HPDE6-E6E7 (cell line): ENCODE measurements around the gene FAM124A.

Experiments
- DNase-seq: peaks from one replicate; pipeline ENCODE4 v3.0.0; 2011; ENCODE audit warnings: missing footprints; ENCODE audit errors: extremely low spot score

FAM124A gene

DNA sequence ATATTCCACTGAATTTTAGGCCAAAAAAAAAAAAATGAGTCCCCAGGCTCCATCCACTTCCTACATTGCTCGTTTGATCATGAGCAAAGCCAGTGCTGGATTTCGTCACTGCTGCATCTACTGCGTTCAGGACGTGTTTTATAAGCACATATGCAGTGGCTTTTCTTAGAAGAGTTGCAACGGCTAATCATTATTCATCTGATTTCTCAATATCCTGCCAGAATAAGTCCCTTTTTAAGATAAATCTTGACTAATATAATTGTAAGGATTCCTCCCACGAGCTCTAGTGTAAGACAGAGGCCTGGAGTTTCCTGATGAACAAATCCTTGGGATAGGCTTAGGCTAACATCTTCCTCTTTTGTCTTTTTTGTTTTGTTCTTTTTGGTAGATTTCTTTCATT is 19.5 kb downstream of the FAM124A start:
- no peak for DNase-seq

DNA sequence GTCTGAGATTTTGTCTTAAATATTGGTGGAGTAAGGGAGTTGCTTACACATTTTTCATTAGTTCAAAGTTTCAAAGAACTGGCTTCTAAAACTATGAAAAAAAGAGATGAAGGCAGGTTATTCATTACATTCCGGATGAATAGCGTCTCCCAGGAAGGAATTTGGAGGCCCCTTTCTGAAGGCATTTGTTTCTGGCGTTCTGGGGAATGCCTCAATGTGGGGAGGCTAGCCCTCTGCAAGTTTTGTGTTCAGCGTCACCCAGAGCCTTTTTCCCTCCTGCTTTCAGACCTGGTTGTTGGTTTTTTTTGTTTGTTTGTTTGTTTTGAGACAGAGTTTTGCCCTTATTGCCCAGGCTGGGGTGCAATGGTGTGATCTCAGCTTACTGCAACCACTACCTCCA is 21.0 kb downstream of the FAM124A start:
- no peak for DNase-seq

DNA sequence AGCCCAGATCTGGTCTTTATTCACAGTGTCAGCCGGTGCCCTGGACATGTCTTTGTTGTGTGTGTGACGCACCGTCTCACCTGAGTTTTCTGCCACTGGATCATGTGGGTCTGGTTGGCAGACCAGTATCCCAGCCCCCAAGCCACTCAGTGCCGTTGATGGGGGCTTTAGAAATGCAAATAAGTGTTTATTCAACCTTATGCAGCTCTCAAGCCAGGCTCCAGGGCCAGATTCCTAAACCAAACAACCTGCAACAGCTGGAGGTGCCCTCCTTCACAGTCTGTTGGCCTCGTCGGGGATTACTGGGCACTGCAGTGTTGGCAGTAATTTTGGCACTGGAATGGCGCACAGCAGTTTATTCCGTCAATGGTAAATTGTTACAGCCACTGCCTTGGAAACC is 21.6 kb downstream of the FAM124A start:
- no peak for DNase-seq

DNA sequence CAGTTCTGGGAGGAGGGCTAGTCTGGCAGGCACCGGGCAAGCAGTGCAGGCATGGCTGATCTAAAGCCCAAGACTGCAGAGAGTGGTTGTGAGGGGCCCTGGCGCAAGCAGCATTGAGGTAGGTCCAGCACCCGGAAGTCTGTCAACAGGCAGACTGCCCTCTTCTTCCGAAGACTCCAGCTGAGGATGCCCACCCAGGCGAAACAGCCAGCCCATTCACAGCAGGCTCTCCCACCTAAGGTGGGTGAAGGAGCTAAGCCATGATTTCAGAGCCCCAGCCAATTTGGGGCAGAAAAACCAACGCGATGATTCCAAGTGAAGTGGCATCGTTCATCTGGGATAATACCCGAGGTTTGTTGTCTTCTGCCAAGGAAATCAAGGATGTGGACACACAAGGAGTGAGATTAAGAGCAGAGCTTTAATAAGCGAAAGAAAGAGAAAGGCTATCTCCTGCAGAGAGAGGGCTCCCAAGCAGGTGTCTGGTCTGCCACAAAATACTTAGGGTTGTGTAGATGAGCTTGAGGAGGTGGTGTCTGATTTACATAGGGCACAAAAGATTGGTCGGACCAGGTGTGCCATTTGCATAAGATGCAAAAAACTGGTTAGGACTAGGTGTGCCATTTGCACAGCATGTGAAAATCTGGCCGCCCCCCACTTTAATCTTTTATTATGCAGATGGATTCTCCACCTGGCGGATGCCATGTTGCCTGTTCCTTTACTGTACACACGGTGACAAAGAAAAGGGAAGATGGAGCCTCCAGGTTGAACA is 22.6 kb downstream of the FAM124A start:
- no peak for DNase-seq

- DNase-seq, result no peak
Measured at GRCh38 chr13:51245583-51245982, 23.4 kb downstream of the FAM124A start.

- no peak for DNase-seq
Measured at GRCh38 chr13:51246025-51246417, 23.8 kb downstream of the FAM124A start.

DNA sequence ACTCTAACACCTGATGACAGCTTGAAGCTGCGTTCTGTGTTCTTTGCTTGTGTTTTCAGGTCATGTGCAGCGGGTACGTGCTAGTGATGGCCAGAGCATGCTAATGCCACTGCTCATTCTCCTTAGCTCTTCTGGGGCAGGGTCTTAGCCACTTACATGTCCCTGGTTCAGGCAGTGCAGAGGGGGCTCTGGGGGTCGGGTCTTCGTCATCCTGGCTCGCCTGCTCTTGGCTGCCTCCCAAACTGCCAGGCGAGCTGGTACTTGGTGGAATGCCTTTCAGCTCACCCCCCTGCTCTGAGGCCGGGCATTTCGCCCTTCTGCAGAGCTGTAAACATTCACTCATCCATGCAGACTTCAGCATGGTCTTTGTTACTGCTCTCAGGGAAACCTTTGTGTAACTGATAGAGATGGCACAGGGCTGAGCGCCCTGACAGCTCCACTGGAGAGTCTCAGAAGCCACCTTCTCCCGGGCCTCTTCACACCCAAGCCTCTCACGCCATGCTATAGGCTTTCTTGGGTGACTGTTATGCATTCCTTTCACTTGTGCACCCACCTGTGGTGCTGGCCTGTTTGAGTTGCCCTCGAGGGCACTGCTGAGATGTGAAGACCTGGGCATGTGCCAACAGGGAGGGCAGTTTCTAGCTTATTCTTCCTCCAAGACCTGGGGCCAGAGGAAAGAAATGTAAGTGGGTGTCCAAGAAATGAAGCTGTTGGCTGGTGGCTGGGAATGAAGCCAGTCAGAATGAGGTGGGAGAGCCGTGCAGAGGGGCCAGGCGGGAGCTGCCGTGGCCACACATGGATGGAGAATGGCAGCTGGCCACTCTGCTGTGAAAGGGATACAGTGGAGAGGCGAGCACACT is 24.4 kb downstream of the FAM124A start:
- DNase-seq, result no peak

- no peak for DNase-seq
Measured at GRCh38 chr13:51249255-51249654, 27.1 kb downstream of the FAM124A start.

GRCh38 chr13:51249770-51250741 is 27.9 kb downstream of the FAM124A start:
- no peak for DNase-seq

- DNase-seq, result no peak
Measured at GRCh38 chr13:51251480-51251879, 29.3 kb downstream of the FAM124A start.

DNA sequence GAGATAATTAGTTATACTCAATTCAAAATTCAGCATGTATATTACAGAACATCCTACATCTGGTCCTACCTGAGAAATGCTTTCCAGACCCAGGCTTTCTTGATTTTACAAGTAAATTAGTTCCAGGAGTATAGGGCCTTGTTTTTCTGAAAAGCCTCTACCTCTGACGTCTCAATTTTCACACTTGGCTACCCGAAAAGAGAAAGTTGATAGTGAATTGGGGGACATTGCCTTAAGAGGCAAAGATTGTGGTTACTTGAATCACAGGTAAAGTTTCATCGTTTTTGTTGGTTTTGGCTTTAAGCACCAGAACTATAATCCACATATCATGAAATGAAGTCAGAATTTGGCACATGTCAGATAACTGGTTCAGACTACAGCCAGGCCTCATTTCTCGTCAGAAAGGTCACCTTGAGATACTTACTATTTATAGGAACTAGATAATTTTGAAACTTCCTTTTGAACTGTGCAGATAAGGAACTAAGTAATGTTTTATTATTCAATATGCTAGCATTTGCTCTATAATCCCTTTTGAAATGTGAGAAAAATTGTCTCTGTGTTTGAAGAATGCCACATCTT is 30.8 kb downstream of the FAM124A start:
- DNase-seq, result no peak

- no peak for DNase-seq
Measured at GRCh38 chr13:51255556-51255955, 33.4 kb downstream of the FAM124A start.

DNA sequence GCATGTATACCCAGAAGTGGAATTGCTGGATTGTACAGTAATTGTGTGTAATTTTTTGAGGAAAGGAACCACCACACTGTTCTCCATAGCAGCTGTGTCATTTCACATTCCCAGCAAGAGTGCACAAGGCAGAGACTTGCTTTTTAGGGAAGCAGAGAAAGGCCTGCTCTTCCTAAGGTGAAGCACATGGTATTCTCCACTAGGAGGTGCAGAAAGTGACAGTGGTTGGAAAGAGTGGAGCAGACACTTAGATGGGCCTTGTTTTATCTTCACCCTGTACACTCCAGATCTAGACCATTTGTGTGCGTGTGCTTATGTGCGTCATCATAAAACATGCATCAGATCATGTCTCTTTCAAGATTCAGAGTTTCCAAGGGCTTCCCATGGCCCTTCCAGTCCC is 35.0 kb downstream of the FAM124A start:
- no peak for DNase-seq

GRCh38 chr13:51258612-51259548 is 36.7 kb downstream of the FAM124A start:
- DNase-seq, result no peak

- no peak for DNase-seq
Measured at GRCh38 chr13:51260154-51260553, 38.0 kb downstream of the FAM124A start.

DNA sequence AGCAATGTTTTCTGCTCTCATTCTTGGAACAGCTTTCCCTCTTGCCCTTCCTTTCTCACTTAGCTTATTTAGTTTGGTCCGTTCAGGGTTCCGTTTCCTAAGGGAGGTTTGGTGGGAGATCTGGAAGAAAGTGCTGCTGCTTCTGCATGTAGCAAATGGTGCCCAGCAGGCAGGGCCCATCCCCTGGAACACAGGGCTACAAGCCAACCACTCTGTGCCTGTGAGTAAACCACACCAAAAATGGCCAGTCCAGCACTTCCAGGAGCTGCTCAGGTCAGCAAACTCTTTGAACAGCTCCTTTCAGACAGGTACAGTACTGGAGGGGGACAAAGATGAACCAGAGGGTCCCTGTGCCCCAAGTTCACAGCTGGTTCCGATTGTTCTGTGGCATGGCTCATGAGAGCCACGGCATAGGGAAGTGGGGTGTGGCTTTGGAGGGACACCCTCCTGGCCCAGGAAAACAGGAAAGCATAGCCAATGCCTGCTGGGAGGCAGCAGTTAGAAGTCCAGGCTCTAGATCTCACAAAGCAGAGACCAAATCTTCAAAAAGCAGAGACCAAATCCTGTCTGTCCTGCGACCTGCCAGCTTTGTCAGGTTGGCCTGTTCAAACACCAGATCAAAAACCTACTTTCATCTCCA is 39.5 kb downstream of the FAM124A start:
- DNase-seq, result no peak

GRCh38 chr13:51262501-51263211 is 40.5 kb downstream of the FAM124A start:
- DNase-seq, result no peak

DNA sequence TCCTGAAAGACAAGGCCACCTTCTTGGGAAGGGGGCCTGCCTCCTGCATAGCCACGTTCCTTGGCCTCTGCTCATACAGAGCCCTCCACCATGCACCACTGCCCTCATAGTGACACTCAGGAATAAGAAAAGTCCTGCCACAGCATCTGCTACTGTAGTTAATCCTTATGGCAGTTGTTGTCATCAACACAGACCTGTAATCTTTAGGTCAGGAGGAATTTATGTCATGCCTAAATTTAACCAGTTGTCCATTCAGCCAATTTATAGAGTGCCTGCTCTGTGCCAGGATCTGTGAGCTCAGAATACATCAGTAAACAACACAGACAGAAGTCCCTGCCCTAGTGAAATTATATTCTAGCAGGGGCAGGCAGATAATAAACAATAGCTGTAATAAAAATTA is 44.4 kb downstream of the FAM124A start:
- DNase-seq, result no peak

DNA sequence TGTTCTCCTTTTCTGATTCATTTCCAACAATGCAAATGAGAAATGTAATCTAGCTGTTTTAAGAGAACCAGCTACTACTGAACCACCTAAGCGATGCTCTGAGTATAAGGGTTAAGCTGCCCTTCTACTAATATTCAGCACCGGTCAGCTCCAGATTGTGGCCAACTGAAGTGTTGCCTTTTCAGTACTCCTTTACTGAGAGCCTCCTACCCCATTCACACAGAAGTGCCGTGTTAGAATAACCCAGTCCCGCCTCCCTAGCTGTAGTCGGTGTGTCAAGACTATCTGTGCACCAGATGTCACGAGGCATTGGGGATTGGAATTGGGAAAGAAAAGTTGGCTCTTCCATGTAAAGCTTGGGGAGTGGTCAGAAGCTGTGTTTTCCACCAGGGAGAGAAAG is 45.4 kb downstream of the FAM124A start:
- DNase-seq, result no peak
